Measurements from ENCODE around the gene NAA10.

Gene NAA10

GRCh38 chrX:153927922-153928760 lies 6.7 kb downstream of the NAA10 start:
- peak; percentile 94 for DNase-seq (ENCODE audit: low spot score)

GRCh38 chrX:153927672-153927921 lies 7.2 kb downstream of the NAA10 start:
- no peak for DNase-seq (ENCODE audit: low spot score)

GRCh38 chrX:153926858-153927671 lies 7.8 kb downstream of the NAA10 start:
- peak; percentile 75 for DNase-seq (ENCODE audit: low spot score)

- DNase-seq (ENCODE audit: low spot score): no peak
Observed at GRCh38 chrX:153926552-153926857, 8.3 kb downstream of the NAA10 start.

GRCh38 chrX:153925739-153926551 lies 8.9 kb downstream of the NAA10 start, which contains the start of gene ARHGAP4:
Gene ARHGAP4 (minus strand): TSS chrX:153926264. CDS start chrX:153926202, 62 bp downstream.
- DNase-seq (ENCODE audit: low spot score): no peak

GRCh38 chrX:153925387-153925738 lies 9.5 kb downstream of the NAA10 start:
- no peak for DNase-seq (ENCODE audit: low spot score)

- no peak for DNase-seq (ENCODE audit: low spot score)
Observed at GRCh38 chrX:153924149-153924861, 10.5 kb downstream of the NAA10 start.

GRCh38 chrX:153922932-153923857 lies 11.6 kb downstream of the NAA10 start:
- peak; percentile 75 for DNase-seq (ENCODE audit: low spot score)

- no peak for DNase-seq (ENCODE audit: low spot score)
Observed at GRCh38 chrX:153921511-153922446, 13.1 kb downstream of the NAA10 start.

- DNase-seq (ENCODE audit: low spot score): no peak
Observed at GRCh38 chrX:153921070-153921469, 13.8 kb downstream of the NAA10 start.

GRCh38 chrX:153920546-153920945 lies 14.3 kb downstream of the NAA10 start:
- DNase-seq (ENCODE audit: low spot score): peak; percentile 31

GRCh38 chrX:153919281-153919680 lies 15.6 kb downstream of the NAA10 start:
- peak; percentile 30 for DNase-seq (ENCODE audit: low spot score)

- DNase-seq (ENCODE audit: low spot score): no peak
Observed at GRCh38 chrX:153917869-153918268, 17.0 kb downstream of the NAA10 start.

- DNase-seq (ENCODE audit: low spot score): no peak
Observed at GRCh38 chrX:153913701-153914100, 21.1 kb downstream of the NAA10 start.

GRCh38 chrX:153913211-153913610 lies 21.6 kb downstream of the NAA10 start:
- DNase-seq (ENCODE audit: low spot score): no peak

- no peak for DNase-seq (ENCODE audit: low spot score)
Observed at GRCh38 chrX:153911798-153912197, 23.0 kb downstream of the NAA10 start.

- DNase-seq (ENCODE audit: low spot score): no peak
Observed at GRCh38 chrX:153910446-153910845, 24.4 kb downstream of the NAA10 start.

- DNase-seq (ENCODE audit: low spot score): no peak
Observed at GRCh38 chrX:153909980-153910360, 24.9 kb downstream of the NAA10 start.

- no peak for DNase-seq (ENCODE audit: low spot score)
Observed at GRCh38 chrX:153909024-153909979, 25.5 kb downstream of the NAA10 start.

Data from left forelimb (tissue), 1 donor.